Heart right ventricle (tissue), 16 donors: ENCODE measurements around the gene NR4A3. TPM values are rescaled to one million over a fixed set of nuclear protein-coding genes. Genes with fewer than 3 reads are reported as not detected.

Experiments used
- ATAC-seq, 8 donors: fragments of 200-7000 bp; cut with Tn5 transposase; one replicate each; pipeline ENCODE4 v1.9.1; 2020; ENCODE audit warnings: mild to moderate bottlenecking in 8 of 8, moderate library complexity in 8 of 8, moderate number of reproducible peaks in 1 of 8
- DNase-seq, 2 donors: peaks; one replicate each; pipeline ENCODE4 v3.0.0-alpha.2; 2020
- H3K27ac ChIP-seq, 10 donors: fragments of 200-600 bp; sonication (generic) in 2 of 10; one replicate each; pipeline versions ENCODE4 v1.5.0 to v1.8.0; 2020 to 2022; ENCODE audit warnings: mild to moderate bottlenecking in 3 of 10
- H3K27me3 ChIP-seq, 7 donors: fragments of 200-600 bp; one replicate each; pipeline ENCODE4 v1.8.0; 2021 to 2022; ENCODE audit warnings: mild to moderate bottlenecking in 2 of 7
- H3K36me3 ChIP-seq, 9 donors: fragments of 200-600 bp; sonication (generic) in 1 of 9; one replicate each; pipeline versions ENCODE4 v1.5.0 to v1.8.0; 2020 to 2022; ENCODE audit warnings: mild to moderate bottlenecking in 2 of 9
- H3K4me1 ChIP-seq, 9 donors: fragments of 200-600 bp; sonication (generic) in 1 of 9; one replicate each; pipeline versions ENCODE4 v1.5.0 to v1.8.0; 2020 to 2022; ENCODE audit warnings: mild to moderate bottlenecking in 4 of 9
- H3K4me3 ChIP-seq, 10 donors: fragments of 200-600 bp; sonication (generic) in 2 of 10; one replicate each; pipeline versions ENCODE4 v1.5.0 to v1.8.0; 2020 to 2022; ENCODE audit warnings: mild to moderate bottlenecking in 7 of 10, moderate library complexity in 2 of 10
- H3K9me3 ChIP-seq, 11 donors: fragments of 200-600 bp in 10 of 11; sonication (generic) in 2 of 11; one replicate each; pipeline versions ENCODE4 v1.5.0 to v1.8.0; 2013 to 2022; ENCODE audit warnings: mild to moderate bottlenecking in 2 of 11, control low read depth in 1 of 11, moderate library complexity in 1 of 11
- CTCF ChIP-seq, 9 donors: fragments of 200-600 bp; sonication (generic) in 2 of 9; IDR thresholded peaks; one replicate each; pipeline versions ENCODE4 v1.5.0 to v1.8.0; 2021 to 2022; ENCODE audit warnings: antibody characterized with exemption in 9 of 9, mild to moderate bottlenecking in 5 of 9, moderate library complexity in 1 of 9
- WGBS, 2 donors: extraction: QIAGEN DNeasy Blood & Tissue Kit; methylation state at CpG; one replicate each; pipeline ENCODE4 v1.1.7; 2013; ENCODE audit warnings: inconsistent platforms in 1 of 2; 5-methylcytosine and 5-hydroxymethylcytosine counted together
- intact Hi-C, 10 donors: fragments of 100-400 bp; cut with DNase I; formaldehyde crosslinking; loops; one replicate each; pipeline versions ENCODE4 v1.11.1 to v1.14.2; 2022
- polyA plus RNA-seq, 2 donors: library from polyadenylated mRNA; stranded (reverse); fragments of 200-250 nt; gene quantifications; one replicate each; pipeline ENCODE4 v1.2.3, GENCODE V29; 2013
- total RNA-seq, 10 donors: library from RNA; stranded (reverse); fragmentation: NEBNext Ultra II Directional in 3 of 10; extraction: Animal tissue kit (Norgen Biotek cat#: 25700) in 3 of 10; gene quantifications; one replicate each; pipeline versions ENCODE4 v1.2.1 to v1.2.4, GENCODE V29; 2021 to 2023
- donor health status: Arrhythmogenic right ventricular cardiomyopathy.
- donor health status: ischemic (EF 13 %, LVEDD 7.1; RV severe dilation, severe dysfunction).
- donor health status: healthy with polysubstance abuse.
- donor health status: DM: no; HTN: yes; CAD: no.
- donor health status: DM: no; HTN: no; CAD: no.
- donor health status: ischemic (EF 25% LVEDD 6.9; RV normal size, moderate dysfunction).
- donor health status: ischemic (EF 25% LVEDD 5.7; RV mildly dilated, moderate dysfunction).
- donor health status: healthy.
- donor health status: DM: yes; HTN: yes; CAD: no.
- donor health status: Ischemic cardiomyopathy.
- donor health status: ischemic (EF 35%, LVEDD 5.7; RV mildly dilated, moderate dysfunction).
- donor health status: nonischemic (EF 11% LVEDD 7.7; RV severe dilation, severe dysfunction).
- donor health status: DM: yes; HTN: yes; CAD: no.
- donor health status: PGD.
- donor health status: ischemic (EF 29% LVEDD 5.4; RV normal size, mild dysfunction).
- donor health status: nonischemic (EF 23%, LVEDD 6.1; RV moderate dilation, normal function).

NR4A3 gene
- total and polyA plus RNA-seq, 12 donors, result 2.6 to 148 (median 11.6) TPM

GRCh38 chr9:99870126-99870525 is 48.4 kb downstream of the NR4A3 start:
- H3K4me1 ChIP-seq, result peaks cover 0 to 12% (median 0%) of the 10 kb centered on the region in 9 donors
- H3K27ac ChIP-seq, result no peak overlapping the region
- ATAC-seq (no peak), DNase-seq (no peak)
- H3K9me3 ChIP-seq, result no peaks in the 10 kb centered on the region
- H3K4me3 ChIP-seq, result no peak overlapping the region
- H3K27me3 ChIP-seq, result no peaks in the 10 kb centered on the region
- no peaks in the 10 kb centered on the region for H3K36me3 ChIP-seq
- 76 to 84% methylated on average over 5 of the region's 5 CpGs for WGBS, 2 donors
- no peak for TF ChIP-seq CTCF (IDR thresholded peaks at IDR 0.05)
- intact Hi-C loops, result no loop called here

GRCh38 chr9:99873531-99873930 is 51.8 kb downstream of the NR4A3 start:
- H3K27ac ChIP-seq, result no peak overlapping the region
- H3K36me3 ChIP-seq, result no peaks in the 10 kb centered on the region
- DNase-seq (no peak), ATAC-seq (no peak)
- H3K4me3 ChIP-seq, result no peak overlapping the region
- no peaks in the 10 kb centered on the region for H3K4me1 ChIP-seq
- 89 to 91% methylated on average over 3 of the region's 3 CpGs for WGBS, 2 donors
- H3K9me3 ChIP-seq, result no peaks in the 10 kb centered on the region
- no peaks in the 10 kb centered on the region for H3K27me3 ChIP-seq
- TF ChIP-seq CTCF (IDR thresholded peaks at IDR 0.05), result no peak
- intact Hi-C loops, result no loop called here

GRCh38 chr9:99873943-99874584 is 52.4 kb downstream of the NR4A3 start:
- no peak overlapping the region for H3K4me3 ChIP-seq
- H3K4me1 ChIP-seq, result no peaks in the 10 kb centered on the region
- 76 to 79% methylated on average over 4 of the region's 4 CpGs for WGBS, 2 donors
- no peaks in the 10 kb centered on the region for H3K36me3 ChIP-seq
- no peak for ATAC-seq
- no peaks in the 10 kb centered on the region for H3K9me3 ChIP-seq
- no peak for DNase-seq
- intact Hi-C loops, result no loop called here
- TF ChIP-seq CTCF (IDR thresholded peaks at IDR 0.05), result no peak
- no peak overlapping the region for H3K27ac ChIP-seq
- H3K27me3 ChIP-seq, result no peaks in the 10 kb centered on the region

GRCh38 chr9:99876190-99876589 is 54.5 kb downstream of the NR4A3 start:
- 92 to 94% methylated on average over 2 of the region's 2 CpGs for WGBS, 2 donors
- H3K36me3 ChIP-seq, result no peaks in the 10 kb centered on the region
- no peaks in the 10 kb centered on the region for H3K9me3 ChIP-seq
- intact Hi-C loops, result no loop called here
- H3K27me3 ChIP-seq, result no peaks in the 10 kb centered on the region
- no peak for TF ChIP-seq CTCF (IDR thresholded peaks at IDR 0.05)
- no peak overlapping the region for H3K4me3 ChIP-seq
- no peak overlapping the region for H3K27ac ChIP-seq
- H3K4me1 ChIP-seq, result no peaks in the 10 kb centered on the region
- ATAC-seq (no peak), DNase-seq (no peak)
